DLD1 (cell line): ENCODE results near the gene SLC22A5.
"Not testable (repeated sequence)": the region's sequence is repeated elsewhere in the genome, so short reads cannot be mapped to it uniquely, and the experiment has no call there.

Source experiments
- in situ Hi-C: cut with HindIII; loops from 2 replicates; pipeline ENCODE4 v1.10.0; 2017; ENCODE audit warnings: low sequenced_read_pairs

SLC22A5 gene

GRCh38 chr5:132424167-132424880 is 54.8 kb downstream of the SLC22A5 start:
- in situ Hi-C loops, result no loop called here

- in situ Hi-C loops, result no loop called here
Observed at GRCh38 chr5:132425009-132425937, 55.8 kb downstream of the SLC22A5 start.

- in situ Hi-C loops, result no loop called here
Observed at GRCh38 chr5:132425975-132426524, 56.5 kb downstream of the SLC22A5 start.

GRCh38 chr5:132426525-132427138 is 57.1 kb downstream of the SLC22A5 start:
- in situ Hi-C loops, result no loop called here

GRCh38 chr5:132427281-132428146 is 58.0 kb downstream of the SLC22A5 start:
- in situ Hi-C loops, result no loop called here

- in situ Hi-C loops, result no loop called here
Observed at GRCh38 chr5:132428147-132428482, 58.6 kb downstream of the SLC22A5 start.

- in situ Hi-C loops, result no loop called here
Observed at GRCh38 chr5:132428484-132429462, 59.3 kb downstream of the SLC22A5 start.

GRCh38 chr5:132429463-132430440 is 60.2 kb downstream of the SLC22A5 start:
- in situ Hi-C loops, result no loop called here

DNA sequence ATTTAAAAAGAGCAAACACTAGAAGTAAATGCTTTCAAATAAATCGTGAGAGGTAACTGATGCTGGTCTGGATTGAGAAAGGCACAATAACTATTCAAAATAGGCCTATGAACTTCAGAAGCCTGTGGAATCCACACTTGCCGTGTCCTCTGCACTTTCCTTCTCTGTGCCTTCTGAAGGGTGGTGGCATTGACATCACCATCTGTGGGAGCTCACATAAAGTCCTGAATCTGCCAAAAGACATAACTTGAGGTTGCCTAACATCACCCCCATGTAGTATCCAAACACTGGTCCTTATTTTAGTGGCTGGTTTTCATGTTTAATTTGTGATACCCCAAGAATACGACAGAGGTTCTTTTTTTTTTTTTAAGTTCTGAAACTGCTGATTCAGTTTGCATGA is 61.2 kb downstream of the SLC22A5 start:
- in situ Hi-C loops, result no loop called here

- in situ Hi-C loops, result no loop called here
Observed at GRCh38 chr5:132431632-132432031, 62.1 kb downstream of the SLC22A5 start.

GRCh38 chr5:132433141-132433540 is 63.6 kb downstream of the SLC22A5 start:
- in situ Hi-C loops, result no loop called here

GRCh38 chr5:132434416-132435286 is 65.1 kb downstream of the SLC22A5 start:
- in situ Hi-C loops, result no loop called here

- in situ Hi-C loops, result no loop called here
Observed at GRCh38 chr5:132435447-132435846, 65.9 kb downstream of the SLC22A5 start.

- in situ Hi-C loops, result no loop called here
Observed at GRCh38 chr5:132435886-132436285, 66.4 kb downstream of the SLC22A5 start.

DNA sequence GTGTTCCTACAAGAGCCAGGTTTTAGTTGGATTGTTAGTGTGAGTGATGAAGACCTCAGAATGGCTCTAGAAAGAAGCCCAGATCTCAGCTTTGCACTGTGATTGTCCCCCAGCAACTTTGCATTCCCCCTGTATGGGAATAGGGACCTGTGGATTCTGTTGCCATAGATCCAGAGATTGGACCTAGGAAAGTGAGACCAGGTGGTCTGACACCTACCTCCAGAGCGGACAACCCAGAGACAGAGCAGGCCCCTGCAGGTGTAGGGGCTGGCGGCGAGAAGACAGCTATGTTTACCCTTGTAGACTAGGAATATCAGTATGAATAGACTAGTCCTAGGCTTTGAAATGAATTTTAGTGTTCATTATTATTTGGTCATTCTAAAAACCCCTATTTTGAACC is 67.4 kb downstream of the SLC22A5 start:
- in situ Hi-C loops, result no loop called here

DNA sequence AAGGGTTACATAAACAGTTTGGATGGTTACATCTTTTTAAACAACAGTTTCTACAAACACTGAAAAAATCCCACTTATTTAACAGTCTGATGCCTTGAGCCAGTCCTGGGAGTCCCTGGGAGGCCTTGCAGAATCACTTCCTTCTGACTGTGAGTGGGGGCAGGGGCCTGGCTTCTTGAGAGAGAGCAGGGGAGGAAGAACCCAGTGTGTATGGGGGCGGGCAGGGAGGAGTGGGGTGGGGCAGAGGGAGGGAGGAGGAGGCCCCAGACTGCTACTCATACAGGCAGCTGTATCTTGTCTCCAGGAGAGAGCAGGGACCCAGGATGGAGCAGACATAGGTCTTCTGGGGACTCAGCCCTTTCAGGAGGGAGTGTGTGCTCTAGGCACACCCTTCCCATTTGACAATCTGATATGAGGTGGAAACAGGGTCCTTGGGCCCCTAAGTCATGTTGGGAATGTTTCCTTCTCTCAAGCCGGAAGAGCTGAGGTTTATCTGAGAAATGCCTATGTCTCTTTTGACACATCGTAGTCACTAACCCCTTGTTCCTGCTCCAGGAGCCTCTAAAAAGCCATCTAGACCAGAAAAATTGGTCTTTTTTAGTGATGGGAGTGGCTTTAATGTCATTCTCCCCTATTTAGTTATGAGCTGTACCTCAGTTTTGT is 68.2 kb downstream of the SLC22A5 start:
- in situ Hi-C loops, result no loop called here

DNA sequence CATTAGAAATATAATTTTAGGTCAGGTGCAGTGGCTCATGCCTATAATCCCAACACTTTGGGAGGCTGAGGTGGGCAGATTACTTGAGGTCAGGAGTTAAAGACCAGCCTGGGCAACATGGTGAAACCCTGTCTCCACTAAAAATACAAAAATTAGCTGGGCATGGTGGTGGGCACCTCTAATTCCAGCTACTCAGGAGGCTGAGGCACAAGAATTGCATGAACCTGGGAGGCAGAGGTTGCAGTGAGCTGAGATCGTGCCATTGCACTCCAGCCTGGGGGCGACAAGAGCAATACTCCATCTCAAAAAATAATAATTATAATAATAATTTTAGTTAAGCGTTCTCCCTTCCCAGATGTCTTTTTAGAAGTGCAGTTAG is 68.7 kb downstream of the SLC22A5 start:
- in situ Hi-C loops, result not testable (repeated sequence)
